NCI-H2029 (cell line): ENCODE results near the gene TTLL1.

ENCODE experiments used
- DNase-seq: peaks from one replicate; lab custom pipeline; 2025; lab: John Stamatoyannopoulos, UW

TTLL1 gene

DNA sequence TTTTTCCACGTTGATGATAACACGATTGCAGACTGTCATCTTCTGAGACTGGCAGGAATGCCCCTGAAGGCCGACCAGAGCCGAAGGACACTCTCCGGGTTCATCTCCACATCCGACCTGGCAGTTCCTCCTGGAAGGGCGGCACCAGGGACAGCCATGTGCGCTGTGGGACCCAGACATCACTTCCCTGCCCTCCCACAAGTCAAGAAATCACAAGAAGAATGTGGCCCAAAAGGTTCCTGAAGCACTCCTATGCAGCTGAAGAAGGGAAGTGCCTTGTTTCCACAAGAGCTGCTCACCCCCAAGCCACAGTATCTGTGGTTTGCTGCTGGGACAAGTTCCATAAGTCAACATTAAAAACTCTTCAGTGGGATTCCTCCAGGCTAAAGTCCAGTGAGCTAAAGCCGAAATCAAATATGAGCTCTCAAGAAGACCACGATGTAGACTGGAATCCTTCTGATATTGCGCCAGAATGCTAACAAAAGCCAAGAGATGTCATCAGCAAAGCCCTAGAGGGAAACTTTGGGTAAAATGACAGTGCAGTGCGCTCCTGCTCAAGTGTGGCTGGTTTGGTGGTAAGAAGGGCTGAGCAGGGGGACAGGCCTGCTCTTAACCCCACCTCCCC lies 95.4 kb downstream of the TTLL1 start:
- no peak for DNase-seq

DNA sequence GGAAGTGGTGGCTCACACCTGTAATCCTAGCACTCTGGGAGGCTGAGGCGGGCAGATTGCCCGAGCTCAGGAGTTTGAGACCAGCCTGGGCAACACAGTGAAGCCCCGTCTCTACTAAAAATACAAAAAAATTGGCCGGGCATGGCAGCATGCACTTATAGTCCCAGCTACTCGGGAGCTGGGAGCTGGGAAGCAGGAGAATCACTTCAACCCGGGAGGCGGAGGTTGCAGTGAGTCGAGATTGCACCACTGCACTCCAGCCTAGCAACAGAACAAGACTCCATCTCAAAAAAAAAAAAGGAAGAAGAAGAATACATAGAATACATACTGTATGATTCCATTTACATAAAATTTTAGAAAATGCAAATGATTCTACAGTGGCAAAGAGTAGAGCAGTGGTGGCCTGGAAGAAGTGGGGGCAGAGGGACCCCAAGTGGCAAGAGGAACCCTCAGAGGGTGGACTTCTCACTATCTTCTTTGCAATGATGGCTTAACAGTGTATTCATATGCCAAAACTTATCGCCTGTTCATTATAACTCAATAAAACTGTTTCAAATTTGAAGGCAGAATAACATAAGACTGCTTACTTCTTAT lies 96.2 kb downstream of the TTLL1 start:
- DNase-seq: no peak

DNA sequence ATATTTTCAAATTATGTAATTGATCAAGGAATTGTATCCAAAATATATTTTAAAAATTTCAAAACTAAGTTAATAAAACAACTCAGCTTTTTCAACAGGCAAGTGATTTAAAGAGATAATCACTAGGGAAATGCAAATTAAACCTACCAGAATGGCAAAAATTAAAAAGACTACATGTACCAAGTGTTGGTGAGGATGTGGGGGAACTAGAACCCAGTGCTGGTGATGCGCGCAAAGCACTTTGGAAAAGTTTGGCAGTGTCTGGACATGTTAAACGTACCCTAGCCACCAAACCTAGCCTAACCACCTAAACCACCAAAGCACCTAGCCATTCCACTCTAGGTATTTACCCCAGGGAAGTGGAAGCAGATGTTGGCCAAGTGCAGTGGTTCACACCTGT lies 97.1 kb downstream of the TTLL1 start:
- no peak for DNase-seq

DNA sequence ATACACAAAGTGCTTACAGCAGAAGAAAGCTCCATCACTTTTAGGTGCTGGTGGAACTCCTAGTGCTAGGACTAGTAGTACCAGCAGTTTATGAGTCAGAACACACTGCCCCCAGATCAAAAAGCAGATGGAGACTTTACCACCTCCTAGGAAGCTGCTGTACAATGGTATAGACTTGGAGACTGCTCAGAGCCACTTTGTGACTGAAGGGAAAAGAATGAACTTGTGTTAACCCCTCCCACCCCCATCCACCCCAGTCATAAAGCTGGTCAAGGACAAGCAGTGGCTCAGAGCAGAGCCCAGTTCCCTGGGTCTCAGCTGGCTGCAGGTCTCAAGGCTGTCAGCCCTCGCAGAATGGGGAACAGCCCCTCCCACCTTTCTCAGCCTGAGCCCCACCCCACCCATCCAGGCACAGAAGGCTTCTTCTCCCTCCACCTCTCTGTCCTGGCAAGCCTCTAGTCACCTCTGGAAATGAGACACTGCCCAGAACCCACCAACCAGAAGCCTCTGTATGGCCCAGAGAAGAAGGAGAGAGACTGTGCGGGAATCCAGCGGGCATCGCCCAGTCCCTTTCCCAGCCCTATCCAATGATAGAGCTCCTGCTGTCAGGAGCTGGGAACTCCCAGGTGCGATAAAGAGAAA lies 98.1 kb downstream of the TTLL1 start:
- DNase-seq: no peak

DNA sequence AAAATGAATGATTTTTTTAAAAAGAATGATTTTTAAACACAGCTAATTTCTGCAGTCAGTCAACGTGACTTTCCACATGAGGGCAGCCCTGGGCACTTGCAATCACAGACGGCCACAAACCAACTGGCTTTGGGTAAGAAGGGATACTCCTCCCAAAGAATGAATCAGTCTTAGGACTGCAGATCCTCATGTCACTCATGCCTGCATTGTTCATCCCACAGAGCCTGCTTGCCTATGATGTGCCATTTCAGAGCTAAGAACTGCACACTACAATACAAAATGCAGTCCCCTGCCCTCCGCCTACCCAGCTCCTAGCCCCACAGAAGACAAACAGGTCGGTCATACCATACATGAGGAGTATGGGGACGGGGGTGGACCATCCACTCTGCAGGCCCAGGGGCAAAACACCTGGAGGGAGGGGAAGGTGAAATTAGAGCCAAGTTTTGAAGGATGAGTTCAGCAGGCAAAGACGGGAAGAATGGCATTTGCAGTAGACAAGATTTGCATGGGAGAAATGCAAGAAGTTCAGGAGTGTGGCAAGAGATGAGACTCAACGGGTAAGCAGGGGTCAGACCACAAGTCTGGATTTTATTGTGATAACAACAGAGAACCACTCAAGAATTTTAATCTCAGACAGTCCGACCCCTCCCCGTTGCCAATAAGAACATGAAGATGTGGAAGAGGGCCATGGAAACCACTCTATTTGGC lies 98.9 kb downstream of the TTLL1 start:
- DNase-seq: no peak
